ENCODE data around the gene LILRB5.

GRCh38 chr19:54231077-54231931 is 25.8 kb downstream of the LILRB5 start:
- TF ChIP-seq CTCF (IDR thresholded peaks at IDR 0.05 in 8 of 11, conservative IDR thresholded peaks at IDR 0.05 in 3 of 11) = peak; percentile 89 to 98 (median 94)
- no peak for TF ChIP-seq POLR2A (IDR thresholded peaks at IDR 0.05)

Measured in spleen (tissue), 7 donors.